Loucy (cell line): ENCODE measurements around the gene TMEM132D.

Source experiments
- H2AFZ ChIP-seq: fragments of 200-600 bp; sonication (generic); 2 replicates; pipeline ENCODE4 v1.6.0; 2016; ENCODE audit warnings: antibody characterized with exemption, mild to moderate bottlenecking, low read length, moderate library complexity
- H3F3A ChIP-seq: fragments of 200-600 bp; 2 replicates; pipeline ENCODE4 v1.6.0; 2016; ENCODE audit warnings: antibody characterized with exemption, low read depth, mild to moderate bottlenecking
- H3K27me3 ChIP-seq: fragments of 200-600 bp; sonication (generic); 2 replicates; pipeline ENCODE4 v1.6.1; 2014; ENCODE audit warnings: low read length, mild to moderate bottlenecking; ENCODE audit not compliant: insufficient read depth, poor library complexity, severe bottlenecking
- H3K36me3 ChIP-seq: fragments of 200-600 bp; sonication (generic); 2 replicates; pipeline ENCODE4 v1.6.1; 2016; ENCODE audit warnings: low read length; ENCODE audit not compliant: insufficient read depth
- H3K4me1 ChIP-seq: fragments of 200-600 bp; sonication (generic); 2 replicates; pipeline ENCODE4 v1.5.1; 2014; ENCODE audit warnings: low read length, mild to moderate bottlenecking; ENCODE audit not compliant: insufficient read depth, poor library complexity, severe bottlenecking
- H3K4me2 ChIP-seq: fragments of 200-600 bp; sonication (generic); 2 replicates; pipeline ENCODE4 v1.6.0; 2014; ENCODE audit warnings: antibody characterized with exemption, low read length, low read depth, mild to moderate bottlenecking; ENCODE audit not compliant: poor library complexity, severe bottlenecking
- H3K4me3 ChIP-seq: fragments of 200-600 bp; sonication (generic); 2 replicates; pipeline ENCODE4 v1.5.1; 2014; ENCODE audit warnings: low read length, mild to moderate bottlenecking, mixed read lengths; ENCODE audit not compliant: poor library complexity, severe bottlenecking
- H3K79me2 ChIP-seq: fragments of 200-600 bp; sonication (generic); 2 replicates; pipeline ENCODE4 v1.6.1; 2014; ENCODE audit warnings: low read length; ENCODE audit not compliant: insufficient read depth
- H3K9ac ChIP-seq: fragments of 200-600 bp; sonication (generic); 2 replicates; pipeline ENCODE4 v1.6.0; 2014; ENCODE audit warnings: mild to moderate bottlenecking, low read depth, low read length, moderate library complexity; ENCODE audit not compliant: poor library complexity, severe bottlenecking
- H3K9me2 ChIP-seq: fragments of 200-600 bp; sonication (generic); replicated peaks from 2 replicates; pipeline ENCODE4 v1.6.1; 2016; ENCODE audit warnings: low read depth, low read length, mixed read lengths
- H3K9me3 ChIP-seq: fragments of 200-600 bp; sonication (generic); 2 replicates; pipeline ENCODE4 v1.6.1; 2014; ENCODE audit warnings: mild to moderate bottlenecking, antibody characterized with exemption, low read length, low read depth; ENCODE audit not compliant: insufficient read depth
- H4K20me1 ChIP-seq: fragments of 200-600 bp; sonication (generic); 2 replicates; pipeline ENCODE4 v1.6.0; 2014; ENCODE audit warnings: antibody characterized with exemption, low read length, mild to moderate bottlenecking; ENCODE audit not compliant: insufficient read depth, poor library complexity, severe bottlenecking
- CTCF ChIP-seq: fragments of 200-600 bp; sonication (generic); conservative IDR thresholded peaks from 2 replicates; pipeline ENCODE4 v1.5.1; 2014; ENCODE audit warnings: mild to moderate bottlenecking, antibody characterized with exemption, low read length
- EZH2phosphoT487 ChIP-seq: fragments of 200-600 bp; IDR thresholded peaks from 2 replicates; pipeline ENCODE4 v1.6.1; 2018; ENCODE audit warnings: antibody characterized with exemption, mild to moderate bottlenecking, moderate library complexity, borderline replicate concordance

Gene TMEM132D

DNA sequence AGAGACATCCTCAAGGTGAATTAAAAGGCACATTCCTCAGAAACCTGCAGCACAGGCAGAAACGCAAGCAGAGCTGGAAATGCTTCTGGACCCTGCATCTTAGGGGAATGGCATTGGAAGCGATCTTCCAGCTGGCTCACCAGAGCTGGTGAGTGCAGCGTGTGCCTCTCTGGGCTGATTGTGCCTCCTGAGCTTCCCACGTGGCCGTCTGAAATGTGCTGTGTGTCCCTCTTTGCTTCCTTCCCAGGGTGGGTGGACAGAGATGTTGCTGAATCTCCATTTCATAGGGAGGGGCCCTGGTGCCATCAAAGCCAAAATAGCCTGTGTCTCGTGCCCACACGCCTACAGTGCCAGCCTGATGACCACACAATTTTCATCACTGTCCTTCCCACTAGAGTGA, 34.3 kb upstream of the TMEM132D start:
- H3K9ac ChIP-seq = no peak overlapping the region
- H3K9me3 ChIP-seq = peaks cover 18% of the 10 kb centered on the region; the same call in 1 of the 2 replicates
- H3K4me2 ChIP-seq = no peak overlapping the region

DNA sequence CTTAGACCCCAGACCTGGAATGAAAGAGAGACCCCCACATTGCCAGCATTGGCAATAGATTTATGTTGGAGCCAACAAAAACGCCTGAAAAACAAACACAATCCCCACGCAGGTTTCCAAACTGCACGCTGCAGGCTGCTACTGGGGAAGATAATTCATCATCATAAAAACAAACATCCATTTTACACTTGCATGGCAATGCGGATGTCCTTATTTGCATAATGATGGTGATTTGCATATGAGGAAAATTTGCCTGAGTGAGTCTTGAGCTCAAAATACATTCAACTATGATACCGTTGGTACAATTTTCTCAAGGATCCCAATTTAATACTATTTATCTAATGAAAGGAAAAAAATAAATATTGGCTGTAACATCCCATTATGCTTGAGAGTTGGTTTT, 33.6 kb upstream of the TMEM132D start:
- no peak overlapping the region for H3K4me3 ChIP-seq
- H2AFZ ChIP-seq = no peak overlapping the region
- H3K79me2 ChIP-seq = no peaks in the 10 kb centered on the region
- H3K9me3 ChIP-seq = peaks cover 18% of the 10 kb centered on the region; the same call in 1 of the 2 replicates
- H3K36me3 ChIP-seq = no peaks in the 10 kb centered on the region
- TF ChIP-seq CTCF = no peak
- TF ChIP-seq EZH2phosphoT487 = no peak
- H3F3A ChIP-seq = no peaks in the 10 kb centered on the region
- no peaks in the 10 kb centered on the region for H4K20me1 ChIP-seq
- no peaks in the 10 kb centered on the region for H3K9me2 ChIP-seq
- no peak overlapping the region for H3K9ac ChIP-seq
- no peaks in the 10 kb centered on the region for H3K27me3 ChIP-seq
- H3K4me2 ChIP-seq = no peak overlapping the region
- H3K4me1 ChIP-seq = no peaks in the 10 kb centered on the region

More for the DNA sequence above, 34.3 kb upstream of the TMEM132D start:
- Histone ChIP-seq H3K4me1 (no peaks in the 10 kb centered on the region), H3K79me2 (no peaks in the 10 kb centered on the region), H4K20me1 (no peaks in the 10 kb centered on the region), H3K27me3 (no peaks in the 10 kb centered on the region), H3F3A (no peaks in the 10 kb centered on the region), H3K36me3 (no peaks in the 10 kb centered on the region), H3K9me2 (no peaks in the 10 kb centered on the region), H3K4me3 (no peak overlapping the region), H2AFZ (no peak overlapping the region)
- TF ChIP-seq CTCF (no peak), EZH2phosphoT487 (no peak)

DNA sequence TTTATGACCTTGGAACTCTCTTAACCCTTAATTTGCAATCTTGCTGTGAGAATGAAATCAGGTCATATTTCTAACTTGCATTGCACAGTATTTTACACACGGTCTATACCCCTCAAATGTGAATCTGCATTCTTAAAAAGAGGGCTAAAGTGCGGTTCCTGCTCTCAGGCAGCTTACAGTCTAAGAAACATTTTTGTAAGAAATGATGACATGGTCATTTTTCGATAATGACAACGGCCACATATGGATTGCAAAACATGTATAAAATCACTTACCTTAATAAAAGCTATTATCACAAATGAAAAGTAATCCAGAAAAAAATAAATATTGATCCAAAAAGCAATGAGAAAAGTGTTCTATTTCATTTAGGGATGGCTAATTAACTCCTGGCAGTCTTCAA, 24.8 kb upstream of the TMEM132D start:
- Histone ChIP-seq H3K9ac (no peak overlapping the region), H3K4me3 (no peak overlapping the region), H3K9me3 (no peaks in the 10 kb centered on the region; the same call in 1 of the 2 replicates), H3K4me2 (no peak overlapping the region), H3F3A (no peaks in the 10 kb centered on the region), H3K79me2 (no peaks in the 10 kb centered on the region), H3K4me1 (no peaks in the 10 kb centered on the region), H4K20me1 (no peaks in the 10 kb centered on the region), H2AFZ (no peak overlapping the region), H3K27me3 (no peaks in the 10 kb centered on the region), H3K36me3 (no peaks in the 10 kb centered on the region), H3K9me2 (no peaks in the 10 kb centered on the region)
- TF ChIP-seq EZH2phosphoT487 (no peak), CTCF (no peak)
